Neutrophil (primary cell): ENCODE measurements around the gene LCA5L.

ENCODE experiments used
- H3K27ac ChIP-seq: fragments of 200-600 bp; sonication (generic); 2 replicates; pipeline ENCODE4 v1.5.1; 2016; ENCODE audit warnings: mild to moderate bottlenecking, moderate library complexity
- H3K27me3 ChIP-seq: fragments of 200-600 bp; sonication (generic); 2 replicates; pipeline ENCODE4 v1.6.0; 2016; ENCODE audit warnings: mild to moderate bottlenecking
- H3K36me3 ChIP-seq: fragments of 200-600 bp; sonication (generic); 2 replicates; pipeline ENCODE4 v1.5.1; 2017
- H3K4me1 ChIP-seq, 2 experiments: fragments of 200-600 bp in 1 of 2; sonication (generic) in 1 of 2; 1 replicate in 1 of 2; 2 replicates in 1 of 2; pipeline versions ENCODE4 v1.5.1 to v1.6.1; 2013 to 2016; ENCODE audit warnings: low read depth in 1 of 2, low read length in 1 of 2, mild to moderate bottlenecking in 1 of 2, moderate library complexity in 1 of 2; ENCODE audit not compliant: control insufficient read depth in 1 of 2, insufficient read depth in 1 of 2
- H3K4me3 ChIP-seq, 2 experiments: fragments of 200-600 bp in 1 of 2; sonication (generic) in 1 of 2; 1 replicate in 1 of 2; 2 replicates in 1 of 2; pipeline ENCODE4 v1.5.1; 2013 to 2016; ENCODE audit warnings: low read depth in 1 of 2, low read length in 1 of 2, mild to moderate bottlenecking in 1 of 2, moderate library complexity in 1 of 2
- H3K9me3 ChIP-seq: fragments of 200-600 bp; sonication (generic); 2 replicates; pipeline ENCODE4 v1.5.1; 2016
- CTCF ChIP-seq: fragments of 200-600 bp; sonication (generic); IDR thresholded peaks from 2 replicates; pipeline ENCODE4 v1.5.1; 2016; ENCODE audit warnings: antibody characterized with exemption

The LCA5L gene

GRCh38 chr21:39434950-39435349 is 10.6 kb downstream of the LCA5L start:
- Histone ChIP-seq H3K27ac (no peak overlapping the region), H3K27me3 (no peaks in the 10 kb centered on the region)
- TF ChIP-seq CTCF = no peak

GRCh38 chr21:39430954-39431353 is 14.6 kb downstream of the LCA5L start:
- H3K27me3 ChIP-seq = no peaks in the 10 kb centered on the region
- no peak overlapping the region for H3K4me3 ChIP-seq
- H3K4me1 ChIP-seq = no peaks in the 10 kb centered on the region
- no peaks in the 10 kb centered on the region for H3K9me3 ChIP-seq
- no peak overlapping the region for H3K27ac ChIP-seq
- no peak for TF ChIP-seq CTCF
- H3K36me3 ChIP-seq = no peaks in the 10 kb centered on the region

More at GRCh38 chr21:39434950-39435349, 10.6 kb downstream of the LCA5L start:
- Histone ChIP-seq H3K4me3 (no peak overlapping the region), H3K9me3 (no peaks in the 10 kb centered on the region), H3K4me1 (no peaks in the 10 kb centered on the region), H3K36me3 (no peaks in the 10 kb centered on the region)

- no peak overlapping the region for H3K4me3 ChIP-seq
- H3K27ac ChIP-seq = no peak overlapping the region
- no peaks in the 10 kb centered on the region for H3K27me3 ChIP-seq
- no peaks in the 10 kb centered on the region for H3K4me1 ChIP-seq
- no peak for TF ChIP-seq CTCF
- H3K36me3 ChIP-seq = no peaks in the 10 kb centered on the region
- H3K9me3 ChIP-seq = no peaks in the 10 kb centered on the region
Observed at GRCh38 chr21:39430457-39430856, 15.1 kb downstream of the LCA5L start.

GRCh38 chr21:39430016-39430415 is 15.6 kb downstream of the LCA5L start:
- Histone ChIP-seq H3K36me3 (no peaks in the 10 kb centered on the region), H3K4me1 (no peaks in the 10 kb centered on the region), H3K4me3 (no peak overlapping the region), H3K27me3 (no peaks in the 10 kb centered on the region), H3K9me3 (no peaks in the 10 kb centered on the region), H3K27ac (no peak overlapping the region)
- no peak for TF ChIP-seq CTCF

GRCh38 chr21:39429445-39429844 is 16.1 kb downstream of the LCA5L start:
- Histone ChIP-seq H3K4me1 (no peaks in the 10 kb centered on the region), H3K4me3 (no peak overlapping the region), H3K27me3 (no peaks in the 10 kb centered on the region), H3K36me3 (no peaks in the 10 kb centered on the region), H3K27ac (no peak overlapping the region), H3K9me3 (no peaks in the 10 kb centered on the region)
- no peak for TF ChIP-seq CTCF
